H54 (cell line): Measurements from ENCODE around the gene RRAD.

Source experiments
- DNase-seq: peaks from one replicate; pipeline ENCODE4 v3.0.0; 2011; ENCODE audit warnings: low spot score, mixed read lengths; ENCODE audit not compliant: insufficient read length
- FAIRE-seq: peaks from 3 replicates; lab custom pipeline; 2011; peaks lifted over from hg19 to GRCh38; lab: Jason Lieb, UNC
- POLR2A ChIP-seq: IDR thresholded peaks from 2 replicates; pipeline ENCODE4 v1.6.1; 2011; ENCODE audit warnings: low read depth, mild to moderate bottlenecking, low read length

RRAD gene

GRCh38 chr16:66906916-66907836 is 18.2 kb downstream of the RRAD start:
- FAIRE-seq: no peak
- no peak for DNase-seq
- no peak for TF ChIP-seq POLR2A

- TF ChIP-seq POLR2A: no peak
- no peak for DNase-seq
- FAIRE-seq: no peak
Observed at GRCh38 chr16:66905633-66906539, 19.4 kb downstream of the RRAD start.

GRCh38 chr16:66904846-66905632 is 20.3 kb downstream of the RRAD start:
- DNase-seq (no peak), FAIRE-seq (no peak)
- TF ChIP-seq POLR2A: no peak

- DNase-seq: no peak
- TF ChIP-seq POLR2A: no peak
- no peak for FAIRE-seq
Observed at GRCh38 chr16:66904428-66904845, 20.9 kb downstream of the RRAD start.

GRCh38 chr16:66903544-66904427 is 21.5 kb downstream of the RRAD start:
- FAIRE-seq (no peak), DNase-seq (no peak)
- TF ChIP-seq POLR2A: no peak

GRCh38 chr16:66902648-66903543 is 22.4 kb downstream of the RRAD start:
- no peak for FAIRE-seq
- no peak for DNase-seq
- no peak for TF ChIP-seq POLR2A

GRCh38 chr16:66901626-66902025 is 23.7 kb downstream of the RRAD start:
- DNase-seq (no peak), FAIRE-seq (no peak)
- no peak for TF ChIP-seq POLR2A

- no peak for TF ChIP-seq POLR2A
- DNase-seq: no peak
- no peak for FAIRE-seq
Observed at GRCh38 chr16:66900721-66901441, 24.5 kb downstream of the RRAD start.

GRCh38 chr16:66899945-66900710 is 25.2 kb downstream of the RRAD start:
- FAIRE-seq (no peak), DNase-seq (peak; percentile 77)
- no peak for TF ChIP-seq POLR2A

GRCh38 chr16:66899310-66899944 is 25.9 kb downstream of the RRAD start:
- no peak for FAIRE-seq
- TF ChIP-seq POLR2A: no peak
- no peak for DNase-seq
